HepG2 (cell line): ENCODE measurements around the gene EFNA2. TPM values are rescaled to one million over a fixed set of nuclear protein-coding genes. Genes with fewer than 3 reads are reported as not detected.
A peak's percentile ranks its signal among the peaks of the same experiment; 100 is the strongest.

ENCODE experiments used
- BHLHE40 ChIP-seq: IDR thresholded peaks from 2 replicates; pipeline ENCODE4 v1.6.1; 2011; ENCODE audit warnings: low read length, improper control_type of control experiment
- CBX1 ChIP-seq: IDR thresholded peaks from one replicate; pipeline ENCODE4 v1.6.1; 2016; ENCODE audit warnings: antibody characterized with exemption, low read depth
- FOXM1 ChIP-seq: sonication (generic); formaldehyde crosslinking; IDR thresholded peaks from 2 replicates; pipeline ENCODE4 v1.5.0; 2020; ENCODE audit warnings: missing genetic modification reagents
- IKZF4 ChIP-seq: sonication (generic); formaldehyde crosslinking; IDR thresholded peaks from 2 replicates; pipeline ENCODE4 v1.5.1; 2020; ENCODE audit warnings: borderline replicate concordance, mild to moderate bottlenecking, low read depth, missing genetic modification reagents; ENCODE audit errors: not compliant biosample characterization
- MXI1 ChIP-seq: IDR thresholded peaks from 3 replicates; pipeline ENCODE4 v1.6.1; 2012; ENCODE audit warnings: low read depth, low read length, inconsistent platforms, borderline replicate concordance
- NFKBIZ ChIP-seq: IDR thresholded peaks from 2 replicates; pipeline ENCODE4 v1.6.1; 2018; ENCODE audit warnings: missing genetic modification reagents, missing compliant biosample characterization
- SP5 ChIP-seq: IDR thresholded peaks from 2 replicates; pipeline ENCODE4 v1.6.1; 2016; ENCODE audit warnings: low read depth, borderline replicate concordance
- ZFP82 ChIP-seq: sonication (generic); formaldehyde crosslinking; IDR thresholded peaks from 2 replicates; pipeline ENCODE4 v1.5.1; 2020; ENCODE audit warnings: mild to moderate bottlenecking, missing genetic modification reagents, borderline replicate concordance
- ZFP90 ChIP-seq: sonication (generic); formaldehyde crosslinking; IDR thresholded peaks from 2 replicates; pipeline ENCODE4 v1.8.0; 2022; ENCODE audit warnings: missing genetic modification reagents, mild to moderate bottlenecking, inconsistent platforms, borderline replicate concordance
- ZNF660 ChIP-seq: sonication (generic); formaldehyde crosslinking; IDR thresholded peaks from 2 replicates; pipeline ENCODE4 v1.5.1; 2020; ENCODE audit warnings: mild to moderate bottlenecking, low read depth, missing genetic modification reagents, borderline replicate concordance
- ZNF713 ChIP-seq: sonication (generic); formaldehyde crosslinking; IDR thresholded peaks from 2 replicates; pipeline ENCODE4 v1.4.0; 2020; ENCODE audit warnings: mild to moderate bottlenecking, missing genetic modification reagents
- ZNF790 ChIP-seq: sonication (generic); formaldehyde crosslinking; IDR thresholded peaks from 2 replicates; pipeline ENCODE4 v1.8.0; 2022; ENCODE audit warnings: missing genetic modification reagents, mild to moderate bottlenecking, borderline replicate concordance
- polyA plus RNA-seq, 8 experiments: library from polyadenylated mRNA; depleted of rRNA in 3 of 8; stranded (reverse) in 7 of 8; unstranded in 1 of 8; fragments of >200 nt; fragmentation: Illumina TruSeq in 4 of 8; extraction: Trizol in 4 of 8; gene quantifications; 2 replicates each; pipeline versions ENCODE4 v1.2.1 to v1.2.3, GENCODE V29; 2011 to 2016; ENCODE audit warnings: low read depth in 4 of 8, missing spikeins in 1 of 8, mixed read lengths in 1 of 8; ENCODE audit not compliant: insufficient read depth in 1 of 8
- total RNA-seq, 5 experiments: library from RNA; depleted of rRNA; stranded (reverse); fragments of >200 nt; fragmentation: Illumina TruSeq; extraction: Trizol; gene quantifications; 2 replicates each; pipeline ENCODE4 v1.2.3, GENCODE V29; 2016; ENCODE audit warnings: low read depth in 1 of 5
- TF ChIP-seq, protein P1 (sequence below): sonication (generic); formaldehyde crosslinking; IDR thresholded peaks from 2 replicates; pipeline ENCODE4 v1.5.1; 2020; ENCODE audit warnings: mild to moderate bottlenecking, missing genetic modification reagents, moderate library complexity
- TF ChIP-seq, protein P2 (sequence below): sonication (generic); formaldehyde crosslinking; IDR thresholded peaks from 2 replicates; pipeline ENCODE4 v1.5.0; 2020; ENCODE audit warnings: mild to moderate bottlenecking, missing genetic modification reagents, moderate library complexity
- TF ChIP-seq, protein P3 (sequence below): sonication (generic); formaldehyde crosslinking; IDR thresholded peaks from 2 replicates; pipeline ENCODE4 v1.4.0; 2020; ENCODE audit warnings: missing genetic modification reagents
- TF ChIP-seq, protein P4 (sequence below): sonication (generic); formaldehyde crosslinking; IDR thresholded peaks from 2 replicates; pipeline ENCODE4 v1.8.1; 2023; ENCODE audit warnings: mild to moderate bottlenecking, missing genetic modification reagents
- TF ChIP-seq, protein P5 (sequence below), 2 experiments: sonication (generic) in 1 of 2; formaldehyde crosslinking in 1 of 2; IDR thresholded peaks; 2 replicates each; pipeline versions ENCODE4 v1.5.1 to v1.6.1; 2011 to 2020; ENCODE audit warnings: borderline replicate concordance in 1 of 2, low read depth in 1 of 2, low read length in 1 of 2, mild to moderate bottlenecking in 1 of 2, missing genetic modification reagents in 1 of 2, moderate library complexity in 1 of 2

Gene EFNA2
- total and polyA plus RNA-seq, 2 of the 13 experiments (the other 11 are each of a cell fraction or from before 2014, with no cell fraction given): 6.0 to 9.9 TPM

DNA sequence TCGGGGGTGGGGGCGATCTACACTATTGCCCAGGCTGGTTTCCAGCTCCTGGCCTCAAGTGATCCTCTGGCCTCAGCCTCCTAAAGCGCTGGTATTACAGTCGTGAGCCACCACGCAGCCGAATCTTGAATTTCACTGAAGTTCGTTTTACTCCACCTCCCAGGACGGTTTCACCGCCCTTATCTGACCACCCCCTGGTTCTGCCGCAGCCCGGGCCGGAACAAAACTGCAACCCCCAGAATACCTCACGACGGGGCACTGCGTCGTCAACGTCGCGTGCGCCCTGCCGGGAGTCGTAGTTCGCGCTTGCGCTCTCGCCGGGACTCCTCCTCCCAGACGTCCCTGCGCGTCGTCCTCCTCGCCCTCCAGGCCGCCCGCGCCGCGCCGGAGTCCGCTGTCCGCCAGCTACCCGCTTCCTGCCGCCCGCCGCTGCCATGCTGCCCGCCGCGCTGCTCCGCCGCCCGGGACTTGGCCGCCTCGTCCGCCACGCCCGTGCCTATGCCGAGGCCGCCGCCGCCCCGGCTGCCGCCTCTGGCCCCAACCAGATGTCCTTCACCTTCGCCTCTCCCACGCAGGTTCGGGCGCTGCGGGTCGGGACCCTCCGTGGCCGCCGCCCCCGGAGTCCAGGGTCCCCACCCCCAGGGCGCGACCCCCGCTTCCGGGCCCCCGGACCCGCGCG is 44.1 kb upstream of the EFNA2 start, which contains the start of gene ATP5F1D (continued):
- TF ChIP-seq, protein P1, sequence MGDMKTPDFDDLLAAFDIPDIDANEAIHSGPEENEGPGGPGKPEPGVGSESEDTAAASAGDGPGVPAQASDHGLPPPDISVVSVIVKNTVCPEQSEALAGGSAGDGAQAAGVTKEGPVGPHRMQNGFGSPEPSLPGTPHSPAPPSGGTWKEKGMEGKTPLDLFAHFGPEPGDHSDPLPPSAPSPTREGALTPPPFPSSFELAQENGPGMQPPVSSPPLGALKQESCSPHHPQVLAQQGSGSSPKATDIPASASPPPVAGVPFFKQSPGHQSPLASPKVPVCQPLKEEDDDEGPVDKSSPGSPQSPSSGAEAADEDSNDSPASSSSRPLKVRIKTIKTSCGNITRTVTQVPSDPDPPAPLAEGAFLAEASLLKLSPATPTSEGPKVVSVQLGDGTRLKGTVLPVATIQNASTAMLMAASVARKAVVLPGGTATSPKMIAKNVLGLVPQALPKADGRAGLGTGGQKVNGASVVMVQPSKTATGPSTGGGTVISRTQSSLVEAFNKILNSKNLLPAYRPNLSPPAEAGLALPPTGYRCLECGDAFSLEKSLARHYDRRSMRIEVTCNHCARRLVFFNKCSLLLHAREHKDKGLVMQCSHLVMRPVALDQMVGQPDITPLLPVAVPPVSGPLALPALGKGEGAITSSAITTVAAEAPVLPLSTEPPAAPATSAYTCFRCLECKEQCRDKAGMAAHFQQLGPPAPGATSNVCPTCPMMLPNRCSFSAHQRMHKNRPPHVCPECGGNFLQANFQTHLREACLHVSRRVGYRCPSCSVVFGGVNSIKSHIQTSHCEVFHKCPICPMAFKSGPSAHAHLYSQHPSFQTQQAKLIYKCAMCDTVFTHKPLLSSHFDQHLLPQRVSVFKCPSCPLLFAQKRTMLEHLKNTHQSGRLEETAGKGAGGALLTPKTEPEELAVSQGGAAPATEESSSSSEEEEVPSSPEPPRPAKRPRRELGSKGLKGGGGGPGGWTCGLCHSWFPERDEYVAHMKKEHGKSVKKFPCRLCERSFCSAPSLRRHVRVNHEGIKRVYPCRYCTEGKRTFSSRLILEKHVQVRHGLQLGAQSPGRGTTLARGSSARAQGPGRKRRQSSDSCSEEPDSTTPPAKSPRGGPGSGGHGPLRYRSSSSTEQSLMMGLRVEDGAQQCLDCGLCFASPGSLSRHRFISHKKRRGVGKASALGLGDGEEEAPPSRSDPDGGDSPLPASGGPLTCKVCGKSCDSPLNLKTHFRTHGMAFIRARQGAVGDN: no peak
- TF ChIP-seq, protein P2, sequence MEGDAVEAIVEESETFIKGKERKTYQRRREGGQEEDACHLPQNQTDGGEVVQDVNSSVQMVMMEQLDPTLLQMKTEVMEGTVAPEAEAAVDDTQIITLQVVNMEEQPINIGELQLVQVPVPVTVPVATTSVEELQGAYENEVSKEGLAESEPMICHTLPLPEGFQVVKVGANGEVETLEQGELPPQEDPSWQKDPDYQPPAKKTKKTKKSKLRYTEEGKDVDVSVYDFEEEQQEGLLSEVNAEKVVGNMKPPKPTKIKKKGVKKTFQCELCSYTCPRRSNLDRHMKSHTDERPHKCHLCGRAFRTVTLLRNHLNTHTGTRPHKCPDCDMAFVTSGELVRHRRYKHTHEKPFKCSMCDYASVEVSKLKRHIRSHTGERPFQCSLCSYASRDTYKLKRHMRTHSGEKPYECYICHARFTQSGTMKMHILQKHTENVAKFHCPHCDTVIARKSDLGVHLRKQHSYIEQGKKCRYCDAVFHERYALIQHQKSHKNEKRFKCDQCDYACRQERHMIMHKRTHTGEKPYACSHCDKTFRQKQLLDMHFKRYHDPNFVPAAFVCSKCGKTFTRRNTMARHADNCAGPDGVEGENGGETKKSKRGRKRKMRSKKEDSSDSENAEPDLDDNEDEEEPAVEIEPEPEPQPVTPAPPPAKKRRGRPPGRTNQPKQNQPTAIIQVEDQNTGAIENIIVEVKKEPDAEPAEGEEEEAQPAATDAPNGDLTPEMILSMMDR (CRISPR knock-in tag): peak; percentile 33; the same call in 1 of the 2 replicates
- peak; percentile 93; the same call in 1 of the 3 replicates for TF ChIP-seq MXI1
- TF ChIP-seq ZNF713 (CRISPR knock-in tag): 0 out of 2 replicates have a peak, but pooled peaks have one; percentile 7
- TF ChIP-seq NFKBIZ (CRISPR knock-in tag): no peak
- no peak for TF ChIP-seq ZNF660 (CRISPR knock-in tag)
- TF ChIP-seq, protein P3, sequence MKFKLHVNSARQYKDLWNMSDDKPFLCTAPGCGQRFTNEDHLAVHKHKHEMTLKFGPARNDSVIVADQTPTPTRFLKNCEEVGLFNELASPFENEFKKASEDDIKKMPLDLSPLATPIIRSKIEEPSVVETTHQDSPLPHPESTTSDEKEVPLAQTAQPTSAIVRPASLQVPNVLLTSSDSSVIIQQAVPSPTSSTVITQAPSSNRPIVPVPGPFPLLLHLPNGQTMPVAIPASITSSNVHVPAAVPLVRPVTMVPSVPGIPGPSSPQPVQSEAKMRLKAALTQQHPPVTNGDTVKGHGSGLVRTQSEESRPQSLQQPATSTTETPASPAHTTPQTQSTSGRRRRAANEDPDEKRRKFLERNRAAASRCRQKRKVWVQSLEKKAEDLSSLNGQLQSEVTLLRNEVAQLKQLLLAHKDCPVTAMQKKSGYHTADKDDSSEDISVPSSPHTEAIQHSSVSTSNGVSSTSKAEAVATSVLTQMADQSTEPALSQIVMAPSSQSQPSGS: 0 out of 2 replicates have a peak, but pooled peaks have one; percentile 38
- TF ChIP-seq ZFP82 (CRISPR knock-in tag): peak; percentile 60; the same call in 1 of the 2 replicates
- TF ChIP-seq ZFP90 (CRISPR knock-in tag): 0 out of 2 replicates have a peak, but pooled peaks have one; percentile 54
- no peak for TF ChIP-seq CBX1
- peak; percentile 24; the same call in 1 of the 2 replicates for TF ChIP-seq FOXM1 (CRISPR knock-in tag)
- TF ChIP-seq, protein P4, sequence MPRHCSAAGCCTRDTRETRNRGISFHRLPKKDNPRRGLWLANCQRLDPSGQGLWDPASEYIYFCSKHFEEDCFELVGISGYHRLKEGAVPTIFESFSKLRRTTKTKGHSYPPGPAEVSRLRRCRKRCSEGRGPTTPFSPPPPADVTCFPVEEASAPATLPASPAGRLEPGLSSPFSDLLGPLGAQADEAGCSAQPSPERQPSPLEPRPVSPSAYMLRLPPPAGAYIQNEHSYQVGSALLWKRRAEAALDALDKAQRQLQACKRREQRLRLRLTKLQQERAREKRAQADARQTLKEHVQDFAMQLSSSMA (CRISPR knock-in tag): no peak
- 0 out of 2 replicates have a peak, but pooled peaks have one; percentile 17 for TF ChIP-seq SP5
- TF ChIP-seq, protein P5, sequence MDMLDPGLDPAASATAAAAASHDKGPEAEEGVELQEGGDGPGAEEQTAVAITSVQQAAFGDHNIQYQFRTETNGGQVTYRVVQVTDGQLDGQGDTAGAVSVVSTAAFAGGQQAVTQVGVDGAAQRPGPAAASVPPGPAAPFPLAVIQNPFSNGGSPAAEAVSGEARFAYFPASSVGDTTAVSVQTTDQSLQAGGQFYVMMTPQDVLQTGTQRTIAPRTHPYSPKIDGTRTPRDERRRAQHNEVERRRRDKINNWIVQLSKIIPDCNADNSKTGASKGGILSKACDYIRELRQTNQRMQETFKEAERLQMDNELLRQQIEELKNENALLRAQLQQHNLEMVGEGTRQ (IDR thresholded peaks at IDR 0.05; ENCODE audit: low read depth, low read length): no peak
- TF ChIP-seq, protein P5 (CRISPR knock-in tag; IDR thresholded peaks at IDR 0.05; ENCODE audit: borderline replicate concordance): no peak
- TF ChIP-seq BHLHE40: peak; percentile 73
- TF ChIP-seq IKZF4 (CRISPR knock-in tag): peak; percentile 80
- 0 out of 2 replicates have a peak, but pooled peaks have one; percentile 50 for TF ChIP-seq ZNF790 (CRISPR knock-in tag)
